ENCODE measurements around the gene CFAP161.
"Not testable (repeated sequence)": the region's sequence is repeated elsewhere in the genome, so short reads cannot be mapped to it uniquely, and the experiment has no call there.

CFAP161 gene

DNA sequence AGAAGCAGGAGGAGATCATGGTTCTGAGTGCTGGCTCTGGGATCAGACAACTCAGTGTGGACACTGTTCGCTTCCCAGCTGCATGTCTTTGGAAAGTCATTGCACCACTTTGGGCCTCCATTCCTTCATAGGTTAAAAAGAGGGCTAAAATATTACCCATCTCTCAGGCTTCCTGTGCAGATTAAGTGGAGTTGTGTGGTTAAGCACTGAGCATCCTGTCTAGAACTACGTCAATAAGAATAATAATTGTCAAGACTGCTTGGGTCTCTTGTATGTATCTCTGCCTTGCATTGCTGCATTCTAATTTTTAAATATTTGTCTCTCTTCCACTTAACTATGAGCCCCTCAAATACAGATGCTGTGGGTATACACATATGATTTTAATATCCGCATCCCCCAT, 22.3 kb downstream of the CFAP161 start:
- in situ Hi-C loops (cut with MboI; ENCODE audit: low sequenced_read_pairs) = no loop called here

- in situ Hi-C loops (cut with MboI; ENCODE audit: low sequenced_read_pairs) = no loop called here
Measured at GRCh38 chr15:81157195-81157938, 23.3 kb downstream of the CFAP161 start.

GRCh38 chr15:81157939-81158223, 23.8 kb downstream of the CFAP161 start:
- in situ Hi-C loops (cut with MboI; ENCODE audit: low sequenced_read_pairs) = no loop called here

DNA sequence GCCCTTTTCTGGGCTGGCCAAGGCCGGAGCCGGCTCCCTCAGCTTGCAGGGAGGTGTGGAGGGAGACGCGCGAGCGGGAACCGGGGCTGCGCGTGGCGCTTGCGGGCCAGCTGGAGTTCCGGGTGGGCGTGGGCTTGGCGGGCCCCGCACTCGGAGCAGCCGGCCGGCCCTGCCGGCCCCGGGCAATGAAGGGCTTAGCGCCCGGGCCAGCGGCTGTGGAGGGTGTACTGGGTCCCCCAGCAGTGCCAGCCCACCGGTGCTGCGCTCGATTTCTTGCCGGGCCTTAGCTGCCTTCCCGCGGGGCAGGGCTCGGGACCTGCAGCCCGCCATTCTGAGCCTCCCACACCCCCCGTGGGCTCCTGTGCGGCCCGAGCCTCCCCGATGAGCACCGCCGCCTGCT, 24.5 kb downstream of the CFAP161 start:
- in situ Hi-C loops (cut with MboI; ENCODE audit: low sequenced_read_pairs) = not testable (repeated sequence)

GRCh38 chr15:81160312-81161159, 26.5 kb downstream of the CFAP161 start:
- in situ Hi-C loops (cut with MboI; ENCODE audit: low sequenced_read_pairs) = no loop called here

DNA sequence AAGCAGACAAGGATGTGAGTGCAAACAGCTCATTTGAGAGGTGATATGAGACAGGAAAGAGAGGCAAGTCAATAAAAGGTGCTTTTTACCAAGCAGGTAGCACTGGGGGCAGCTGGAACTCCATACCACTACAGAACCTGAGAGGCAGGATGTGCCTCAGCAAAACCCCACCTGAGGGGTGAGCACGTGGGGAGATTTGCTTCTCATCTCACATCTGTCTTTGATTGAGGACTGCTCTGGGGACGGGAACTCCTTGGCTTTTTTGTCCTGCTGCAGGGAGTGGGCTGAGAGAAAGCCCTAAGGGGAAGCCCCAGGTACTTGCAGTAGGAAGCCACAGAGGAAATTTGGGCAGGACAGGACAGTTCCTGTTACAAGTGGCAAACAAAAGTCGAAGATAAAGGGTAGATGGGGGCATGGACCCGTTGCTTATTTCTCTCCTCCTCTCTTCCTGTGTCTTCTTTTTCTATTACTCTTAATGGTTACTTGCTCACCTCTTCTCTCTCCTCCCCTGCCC, 27.1 kb downstream of the CFAP161 start:
- in situ Hi-C loops (cut with MboI; ENCODE audit: low sequenced_read_pairs) = no loop called here

- in situ Hi-C loops (cut with MboI; ENCODE audit: low sequenced_read_pairs) = no loop called here
Measured at GRCh38 chr15:81161851-81162250, 27.8 kb downstream of the CFAP161 start.

DNA sequence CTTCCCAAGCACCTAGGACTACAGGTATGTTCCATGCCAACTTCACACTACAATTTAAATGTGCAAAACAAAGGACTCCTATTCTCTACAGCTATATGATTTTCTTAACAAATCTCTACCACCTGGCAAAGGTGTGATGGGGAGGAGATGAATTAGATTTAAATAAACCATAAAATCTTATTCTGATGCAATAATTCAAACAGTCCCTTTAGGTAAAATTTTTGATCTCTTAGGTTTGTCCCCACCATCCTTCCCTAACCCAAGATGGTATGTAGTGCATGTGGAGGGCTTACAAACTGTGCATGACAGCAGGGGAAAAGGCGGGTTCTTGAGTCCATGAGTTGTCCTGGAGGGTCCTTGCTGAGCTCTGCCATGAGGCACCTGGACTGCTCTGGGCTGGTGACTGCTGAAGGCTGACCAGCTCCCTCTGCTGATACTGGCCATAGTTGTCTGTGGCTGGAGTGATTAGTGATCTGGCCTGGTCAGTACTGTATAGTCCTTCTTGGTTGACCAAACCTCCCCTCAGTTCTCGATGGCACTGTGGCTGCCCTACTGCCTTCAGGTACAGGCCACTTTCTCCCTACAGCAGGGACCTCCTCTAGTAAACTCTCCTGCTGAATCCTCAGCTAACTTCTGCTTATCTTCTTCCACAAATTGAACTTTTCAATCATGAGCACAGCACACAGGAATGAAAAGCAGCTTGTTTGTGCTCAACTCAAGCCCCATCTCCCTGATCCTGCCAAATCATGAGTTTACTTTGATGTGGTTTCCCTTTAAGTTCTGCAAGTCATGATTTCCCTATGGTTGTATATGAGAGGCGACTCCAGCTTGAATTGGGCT, 30.1 kb downstream of the CFAP161 start:
- in situ Hi-C loops (cut with MboI; ENCODE audit: low sequenced_read_pairs) = no loop called here

DNA sequence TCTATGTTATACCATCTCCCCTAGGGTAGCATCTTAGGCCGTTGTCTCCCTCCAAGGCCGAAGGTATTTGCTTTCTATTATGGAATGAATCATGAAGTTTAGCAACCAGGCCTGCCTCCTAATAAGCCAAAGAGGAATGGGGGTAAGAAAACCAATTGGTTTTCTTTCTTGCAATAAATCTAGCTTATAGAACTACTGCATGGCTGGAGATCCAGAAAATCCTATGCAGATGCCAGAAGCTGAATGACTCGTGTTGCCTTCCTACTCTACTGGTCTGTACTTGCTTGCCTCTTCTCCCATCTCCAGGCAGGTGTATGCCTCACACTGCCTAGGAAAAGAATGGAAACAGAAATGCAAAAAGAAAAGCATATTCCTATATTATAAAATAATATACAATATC, 31.5 kb downstream of the CFAP161 start:
- in situ Hi-C loops (cut with MboI; ENCODE audit: low sequenced_read_pairs) = no loop called here

DNA sequence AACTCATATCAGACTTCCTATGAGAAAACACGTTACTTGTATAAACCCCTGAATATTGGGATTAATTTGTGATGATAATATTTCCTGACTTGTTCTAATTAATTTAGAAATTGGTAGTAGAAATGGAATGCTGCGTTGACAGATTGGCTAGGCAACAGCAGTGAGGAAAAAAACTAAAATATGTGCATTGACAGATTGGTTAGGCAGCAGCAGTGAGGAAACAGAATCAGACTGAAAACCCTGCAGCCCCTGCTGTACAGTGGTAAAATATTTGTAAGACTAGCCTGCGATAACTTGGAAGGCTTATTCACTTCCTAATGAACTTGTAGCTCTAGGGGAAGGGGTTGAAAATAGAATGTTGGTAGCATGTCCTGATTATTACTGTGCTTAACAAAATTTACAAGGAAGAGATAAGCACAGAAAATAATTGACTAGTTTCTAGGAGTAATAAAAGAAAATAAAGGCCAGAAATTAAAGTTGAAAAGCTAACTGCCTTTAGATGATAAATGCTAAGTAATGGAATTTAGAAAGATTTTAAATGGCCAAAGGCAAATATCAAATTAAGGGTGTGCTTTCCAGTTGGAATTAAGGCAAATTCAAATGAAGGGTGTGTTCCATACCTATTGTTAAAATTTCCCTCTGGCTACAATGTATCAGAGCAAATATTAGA, 32.7 kb downstream of the CFAP161 start:
- in situ Hi-C loops (cut with MboI; ENCODE audit: low sequenced_read_pairs) = no loop called here

- in situ Hi-C loops (cut with MboI; ENCODE audit: low sequenced_read_pairs) = no loop called here
Measured at GRCh38 chr15:81168131-81168526, 34.1 kb downstream of the CFAP161 start.

GRCh38 chr15:81168644-81169043, 34.6 kb downstream of the CFAP161 start:
- in situ Hi-C loops (cut with MboI; ENCODE audit: low sequenced_read_pairs) = no loop called here

DNA sequence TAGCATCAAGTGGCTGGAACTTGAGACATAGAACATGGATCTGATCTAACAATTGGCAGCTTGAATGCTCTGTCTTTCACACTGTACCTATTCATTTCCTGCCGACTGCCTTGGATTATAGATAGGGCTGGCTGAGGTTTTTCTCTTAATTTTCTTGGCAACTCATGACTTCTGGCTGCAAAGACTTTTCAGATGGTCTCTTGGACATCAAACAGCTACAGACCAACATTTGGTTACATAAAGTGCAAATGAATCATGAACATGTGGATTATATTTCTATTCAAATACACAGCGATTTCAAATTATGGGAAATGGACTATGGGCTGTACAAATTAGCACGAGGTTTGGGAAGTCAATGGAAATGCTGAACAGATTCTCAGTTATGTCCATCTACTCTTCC, 36.4 kb downstream of the CFAP161 start:
- in situ Hi-C loops (cut with MboI; ENCODE audit: low sequenced_read_pairs) = no loop called here

- in situ Hi-C loops (cut with MboI; ENCODE audit: low sequenced_read_pairs) = no loop called here
Measured at GRCh38 chr15:81171286-81171685, 37.2 kb downstream of the CFAP161 start.

- in situ Hi-C loops (cut with MboI; ENCODE audit: low sequenced_read_pairs) = no loop called here
Measured at GRCh38 chr15:81174125-81174791, 40.2 kb downstream of the CFAP161 start.

DNA sequence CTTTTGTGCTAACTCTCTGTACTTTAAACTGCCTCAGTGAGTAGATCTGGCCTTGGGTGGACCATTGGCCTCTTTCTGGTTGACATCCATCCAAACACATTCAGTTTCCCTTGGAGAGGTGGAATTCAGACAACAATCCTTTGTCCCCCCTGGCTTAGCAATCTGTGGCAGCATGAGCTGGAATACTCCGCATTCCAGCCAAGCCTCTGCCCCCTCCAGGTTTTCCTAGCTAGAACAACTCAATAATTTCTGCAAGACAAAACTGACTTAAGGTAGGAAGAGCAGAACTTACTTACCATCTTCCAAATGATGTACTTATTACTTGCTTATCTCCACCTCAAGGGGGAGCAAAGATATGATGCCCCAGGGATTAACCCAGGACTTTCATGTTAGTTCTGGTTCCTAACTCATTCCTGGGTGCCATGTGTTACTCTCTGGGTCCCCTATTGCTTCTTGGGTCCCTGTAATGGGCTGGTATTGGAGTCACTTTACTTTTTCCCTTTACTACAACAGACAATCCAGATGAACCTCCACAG, 40.8 kb downstream of the CFAP161 start:
- in situ Hi-C loops (cut with MboI; ENCODE audit: low sequenced_read_pairs) = no loop called here

DNA sequence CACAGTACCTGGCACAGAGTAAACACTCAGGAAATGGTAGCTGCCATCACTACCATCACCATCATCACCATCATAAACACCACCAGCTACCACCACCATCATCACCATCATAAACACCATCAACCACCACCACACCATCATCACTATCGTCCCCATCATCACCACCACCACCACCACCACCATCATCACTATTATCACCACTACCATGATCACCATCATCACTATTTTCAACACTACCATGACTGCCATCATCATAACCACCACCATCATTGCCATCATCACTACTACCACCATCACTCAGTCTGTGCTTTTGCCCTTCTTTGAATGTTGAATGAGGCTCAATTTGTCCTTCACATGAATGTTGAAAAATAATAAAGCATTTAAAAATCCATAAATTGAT, 41.4 kb downstream of the CFAP161 start:
- in situ Hi-C loops (cut with MboI; ENCODE audit: low sequenced_read_pairs) = no loop called here

DNA sequence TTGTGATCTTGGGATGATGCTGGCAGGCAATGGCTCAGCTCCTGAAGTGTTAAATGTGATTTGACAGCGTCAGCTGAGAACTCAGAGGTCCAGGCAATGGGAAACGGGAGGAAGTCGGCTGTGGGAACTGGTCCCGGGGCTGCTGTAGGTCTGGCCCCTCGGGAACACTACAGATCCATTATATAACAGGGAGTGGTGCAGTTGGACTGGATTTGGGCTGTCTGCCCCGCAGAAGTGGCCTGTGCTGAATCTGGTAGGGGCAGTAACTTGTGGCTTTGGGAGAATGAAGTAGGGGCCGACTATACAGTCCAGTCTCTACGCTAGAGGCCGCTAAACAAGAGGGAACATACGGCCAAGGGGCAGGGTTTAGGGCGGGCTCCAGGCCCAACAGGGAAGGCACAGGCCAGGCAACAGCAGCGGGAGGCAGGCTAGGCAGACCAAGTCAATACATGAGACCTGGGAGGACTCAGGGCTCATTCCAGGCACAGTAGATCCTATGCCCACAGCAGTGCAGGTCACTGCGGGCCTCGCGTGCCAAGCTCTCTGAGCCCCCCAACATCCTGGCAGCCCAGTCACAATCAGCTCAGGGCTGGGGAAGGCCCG, 42.3 kb downstream of the CFAP161 start:
- in situ Hi-C loops (cut with MboI; ENCODE audit: low sequenced_read_pairs) = no loop called here

DNA sequence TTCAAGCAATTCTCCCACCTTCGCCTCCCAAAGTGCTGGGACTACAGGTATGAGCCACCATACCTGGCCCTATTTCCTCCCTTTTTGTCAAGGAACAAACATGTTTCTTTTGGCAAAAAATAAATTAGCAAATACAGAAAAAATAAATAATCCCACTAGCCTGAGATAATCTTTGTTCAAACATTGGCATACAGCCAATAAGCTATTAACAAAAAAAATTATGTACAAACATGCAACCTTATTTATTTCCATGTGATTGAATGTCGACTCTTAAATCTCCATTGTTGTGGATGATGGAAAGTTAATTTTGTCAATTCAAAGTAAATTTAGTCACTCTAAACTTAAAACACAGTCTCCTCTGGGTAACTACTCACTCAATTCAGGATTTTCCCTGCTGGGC, 44.3 kb downstream of the CFAP161 start:
- in situ Hi-C loops (cut with MboI; ENCODE audit: low sequenced_read_pairs) = no loop called here

GRCh38 chr15:81181220-81181619, 47.1 kb downstream of the CFAP161 start:
- in situ Hi-C loops (cut with MboI; ENCODE audit: low sequenced_read_pairs) = no loop called here

Data from HL-60/S4 treated with retinoic acid at 250 ng/mL for 4 days and 3 days (cell line).